Stimulated activated CD4-positive, alpha-beta T cell treated with anti-CD3 and anti-CD28 coated beads, Interleukin-2, amount 100 ng/mL, for 48 hours (primary cell): ENCODE results near the gene YBEY.
"Not testable (repeated sequence)": the region's sequence is repeated elsewhere in the genome, so short reads cannot be mapped to it uniquely, and the experiment has no call there.

Source experiments
- DNase-seq, 2 donors: peaks; one replicate each; pipeline ENCODE4 v3.0.0-alpha.2; 2020

Gene YBEY

DNA sequence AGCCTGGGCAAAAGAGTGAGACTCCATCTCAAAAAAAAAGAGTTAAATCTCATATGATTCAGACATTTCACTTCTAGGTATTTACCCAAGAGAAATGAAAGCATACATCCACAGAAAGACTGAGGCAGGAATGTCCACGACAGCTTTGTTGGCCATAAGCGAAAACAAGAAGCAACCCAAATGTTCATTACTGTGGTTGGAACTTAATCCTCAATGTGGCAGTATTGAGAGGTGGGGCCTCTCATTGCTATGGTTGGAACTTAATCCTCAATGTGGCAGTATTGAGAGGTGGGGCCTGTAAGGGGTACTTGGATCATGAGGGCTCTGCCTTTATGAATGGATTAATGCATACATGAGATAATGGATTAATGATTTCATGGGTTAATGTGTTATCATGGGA lies 22.3 kb downstream of the YBEY start:
- no peak for DNase-seq

DNA sequence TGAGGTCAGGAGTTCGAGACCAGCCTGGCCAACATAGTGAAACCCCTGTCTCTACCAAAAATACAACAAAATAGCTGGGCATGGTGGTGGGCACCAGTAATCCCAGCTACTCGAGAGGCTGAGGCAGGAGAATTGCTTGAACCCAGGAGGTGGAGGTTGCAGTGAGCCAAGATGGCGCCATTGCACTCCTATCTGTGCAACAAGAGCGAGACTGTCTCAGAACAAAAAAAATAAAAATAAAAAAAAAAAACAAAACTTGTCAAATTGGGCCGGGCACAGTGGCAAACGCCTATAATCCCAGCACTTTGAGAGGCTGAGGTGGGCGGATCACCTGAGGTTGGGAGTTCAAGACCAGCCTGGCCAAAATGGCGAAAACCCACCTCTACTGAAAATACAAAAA lies 24.1 kb downstream of the YBEY start:
- DNase-seq, result not testable (repeated sequence)

DNA sequence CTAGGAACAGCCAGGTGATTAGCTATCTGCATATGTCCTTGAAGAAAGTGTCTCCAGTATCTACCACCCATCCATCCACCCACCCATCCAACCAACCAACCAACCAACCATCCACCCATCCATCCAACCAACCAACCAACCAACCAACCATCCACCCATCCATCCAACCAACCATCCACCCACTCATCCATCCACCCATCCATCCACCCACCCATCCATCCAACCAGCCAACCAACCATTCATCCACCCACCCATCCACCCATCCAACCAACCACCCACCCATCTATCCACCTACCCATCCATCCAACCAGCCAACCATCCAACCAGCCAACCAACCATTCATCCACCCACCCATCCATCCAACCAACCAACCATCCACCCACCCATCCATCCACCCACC lies 25.4 kb downstream of the YBEY start:
- DNase-seq, result no peak

DNA sequence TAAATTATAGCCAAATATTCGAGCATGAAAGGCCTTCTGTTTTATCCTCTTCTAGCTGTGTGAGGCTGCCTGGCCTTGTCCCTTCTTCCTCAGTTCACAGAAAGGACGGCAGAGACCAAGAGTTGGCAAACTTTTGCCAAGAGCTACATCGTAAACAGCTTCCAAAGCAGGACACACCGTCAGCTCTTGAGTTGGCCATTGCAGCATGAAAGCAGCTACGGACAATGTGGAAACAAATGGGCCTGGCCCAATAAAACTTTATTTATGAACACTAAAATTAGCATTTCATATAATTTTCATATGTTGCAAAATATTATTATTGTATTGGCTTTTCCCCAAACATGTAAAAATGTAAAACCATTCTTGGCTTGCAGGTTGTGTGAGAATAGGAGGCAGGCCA lies 26.8 kb downstream of the YBEY start:
- DNase-seq, result no peak

DNA sequence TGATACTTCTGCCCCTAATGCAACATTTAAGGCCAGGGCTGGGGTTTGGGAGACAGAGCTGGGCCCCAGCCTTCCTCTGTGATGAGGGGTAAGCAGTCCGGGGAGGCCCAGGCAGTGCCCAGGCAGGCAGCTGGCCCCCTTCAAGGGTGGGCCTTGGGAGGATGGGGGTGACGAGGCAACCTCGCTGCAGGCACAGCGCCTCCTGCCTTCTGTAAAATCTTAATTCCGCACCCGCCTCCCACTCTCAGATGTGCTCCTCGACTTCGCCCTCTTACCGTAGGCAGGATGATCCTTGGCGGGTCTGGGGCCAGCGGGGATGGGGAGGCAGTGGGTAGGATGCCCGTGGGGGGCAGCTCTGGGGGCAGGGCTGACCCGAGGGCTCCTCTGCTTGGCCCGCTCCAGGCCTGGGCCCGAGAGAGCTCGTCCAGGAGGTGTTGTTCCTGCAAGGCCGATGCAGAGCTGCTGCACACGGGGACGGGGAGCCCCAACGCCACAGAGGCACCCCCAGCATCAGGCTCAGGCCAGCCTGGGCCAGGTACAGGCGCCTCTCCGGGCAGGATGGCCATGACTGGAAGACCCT lies 28.4 kb downstream of the YBEY start:
- no peak for DNase-seq

GRCh38 chr21:46316708-46317324 lies 30.7 kb downstream of the YBEY start:
- DNase-seq, result no peak

GRCh38 chr21:46317710-46318463 lies 31.7 kb downstream of the YBEY start:
- no peak for DNase-seq

DNA sequence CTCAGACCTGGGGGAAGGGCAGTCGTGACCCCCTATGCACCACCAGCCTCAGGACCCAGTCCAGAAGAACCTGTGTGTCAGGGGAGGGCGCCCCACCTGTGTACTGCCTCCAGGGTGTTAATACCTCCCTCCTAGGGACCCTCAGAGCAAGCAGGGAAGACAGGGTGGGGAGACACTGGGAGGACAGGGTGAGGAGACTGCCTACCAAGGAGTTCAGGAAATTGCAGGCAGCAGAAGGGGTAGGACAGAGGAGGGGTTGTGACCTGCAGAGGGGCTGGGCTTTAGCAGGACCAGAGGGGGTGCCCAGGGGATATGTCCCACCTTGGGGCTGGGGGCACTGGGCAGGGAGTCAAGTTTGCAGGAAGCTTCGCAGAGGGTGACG lies 32.3 kb downstream of the YBEY start:
- no peak for DNase-seq

DNA sequence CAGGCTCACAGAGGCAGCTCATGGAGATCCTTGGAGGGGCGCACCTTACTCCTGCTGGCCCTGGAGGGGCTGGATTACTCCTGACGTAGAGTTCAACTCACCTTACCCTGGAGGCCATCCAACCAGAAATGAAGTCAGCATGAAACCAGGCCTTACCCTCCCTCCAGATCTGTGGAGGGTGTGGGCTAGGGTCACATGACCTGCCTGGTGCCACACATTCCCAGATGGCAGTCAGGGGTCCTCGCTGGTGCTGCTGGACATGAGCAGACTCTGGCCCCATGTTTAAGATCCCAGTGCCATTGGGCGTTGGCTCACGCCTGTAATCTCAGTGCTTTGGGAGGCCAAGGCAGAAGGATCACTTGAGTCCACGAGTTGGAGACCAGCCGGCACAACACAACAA lies 33.0 kb downstream of the YBEY start:
- DNase-seq, result no peak

DNA sequence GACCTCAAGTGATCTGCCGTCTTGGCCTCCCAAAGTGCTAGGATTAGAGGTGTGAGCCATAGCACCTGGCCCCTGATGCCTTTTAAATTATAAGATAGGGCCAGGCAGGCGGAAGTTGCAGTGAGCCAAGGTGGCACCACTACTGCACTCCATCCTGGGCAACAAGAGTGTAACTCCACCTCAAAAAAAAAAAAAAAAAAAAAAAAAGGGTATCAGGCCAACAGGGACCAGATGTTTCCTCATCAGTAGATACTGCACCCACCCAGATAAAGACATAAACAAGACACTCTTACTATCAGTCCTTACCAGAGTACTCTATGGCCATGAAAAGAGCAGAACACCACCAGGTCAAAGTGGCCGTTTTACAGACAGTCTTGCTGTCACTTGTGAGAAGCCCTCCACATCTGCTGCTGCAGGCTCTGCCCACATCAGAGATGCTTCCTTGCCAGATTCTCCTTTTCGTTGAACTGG lies 34.2 kb downstream of the YBEY start:
- no peak for DNase-seq

DNA sequence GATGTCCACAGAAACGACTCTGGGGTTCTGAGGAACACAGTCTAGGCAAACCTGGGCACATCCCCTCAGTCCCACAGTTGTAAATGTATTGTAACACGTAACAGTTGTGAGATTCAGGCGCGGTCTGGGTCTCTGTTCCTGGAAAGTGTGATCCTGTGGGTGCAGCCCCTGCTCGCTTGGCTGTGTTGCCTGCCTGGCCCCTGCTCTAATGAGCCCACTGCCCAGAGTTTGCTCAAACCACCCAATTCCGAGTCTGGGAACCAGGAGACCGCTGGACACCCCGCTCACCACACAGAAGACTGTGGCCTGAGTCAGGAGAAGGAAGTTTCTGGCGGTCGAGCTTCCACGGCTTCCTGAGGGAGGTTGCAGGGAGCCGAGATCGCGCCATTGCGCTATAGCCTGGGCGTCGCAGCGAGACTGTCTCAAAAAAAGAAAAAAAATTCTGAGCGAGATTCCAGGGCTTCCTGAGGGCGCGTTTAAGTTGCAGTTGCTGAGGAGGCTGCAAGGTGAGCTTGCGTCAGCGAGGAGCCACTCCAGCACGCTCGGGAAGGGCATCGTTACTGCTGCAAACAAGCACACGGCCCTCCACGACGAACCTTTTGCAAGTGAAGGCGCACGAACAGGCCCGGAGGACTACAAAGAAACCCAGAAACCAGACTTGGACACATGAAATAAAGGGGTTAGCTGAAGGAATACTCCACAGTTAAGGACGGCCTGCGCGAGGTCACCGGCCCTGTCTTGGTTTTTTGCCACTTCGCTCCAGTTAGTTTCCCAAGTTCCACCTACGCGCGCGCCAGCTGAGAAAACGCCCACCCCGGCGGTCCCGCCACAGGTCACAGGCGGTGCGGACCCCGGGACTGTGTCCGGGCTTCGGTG lies 36.4 kb downstream of the YBEY start:
- DNase-seq, result peak in 1 of 2 donors; percentile 10

GRCh38 chr21:46323227-46323709 lies 37.1 kb downstream of the YBEY start:
- DNase-seq, result peak in 1 of 2 donors; percentile 13

- DNase-seq, result peak; percentile 95 to 96
Observed at GRCh38 chr21:46323710-46324389, 37.7 kb downstream of the YBEY start, which contains the start of the genes C21orf58 and PCNT. TSS of gene C21orf58 (minus strand) at chr21:46323870. CDS start at chr21:46322738, 1,132 bp downstream. TSS of gene PCNT (plus strand) at chr21:46324156. CDS start at chr21:46324229, 73 bp downstream.

DNA sequence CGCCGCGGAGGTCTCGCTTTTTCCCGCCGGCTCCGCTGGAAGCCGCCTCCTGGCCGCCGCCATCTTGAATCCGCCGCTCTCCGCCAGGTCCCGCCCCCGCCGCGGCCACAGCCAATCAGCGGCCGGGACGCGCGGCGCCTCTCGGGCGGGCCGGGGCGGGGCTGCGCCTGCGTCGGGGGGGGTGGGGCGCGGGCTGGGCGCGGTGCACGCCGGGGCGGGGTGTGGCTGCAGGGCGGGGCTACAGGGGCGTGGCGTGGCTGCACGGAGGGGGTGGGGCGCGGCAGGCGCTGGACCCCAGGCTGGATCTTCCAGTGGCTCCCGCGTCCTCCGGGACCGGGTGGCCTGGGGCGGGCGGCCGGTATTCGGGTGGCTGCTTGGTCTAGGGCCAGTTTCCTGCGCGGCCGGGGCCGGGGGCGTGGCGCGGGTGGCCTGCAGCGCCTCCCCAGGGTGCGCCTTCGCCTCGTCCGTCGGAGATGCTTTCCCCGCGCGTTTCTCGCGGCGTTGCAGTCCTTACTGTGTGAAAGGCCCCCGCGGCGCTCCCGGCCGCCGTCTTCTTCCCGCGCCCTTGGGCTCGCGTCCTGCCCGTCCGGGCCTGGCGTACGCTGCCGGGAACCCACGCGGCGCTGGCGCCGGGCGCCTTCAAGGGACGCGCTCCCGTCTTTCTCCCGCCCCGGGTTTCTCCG lies 38.4 kb downstream of the YBEY start:
- DNase-seq, result peak; percentile 84 to 90

GRCh38 chr21:46325073-46325912 lies 39.2 kb downstream of the YBEY start:
- DNase-seq, result peak; percentile 21 to 27

DNA sequence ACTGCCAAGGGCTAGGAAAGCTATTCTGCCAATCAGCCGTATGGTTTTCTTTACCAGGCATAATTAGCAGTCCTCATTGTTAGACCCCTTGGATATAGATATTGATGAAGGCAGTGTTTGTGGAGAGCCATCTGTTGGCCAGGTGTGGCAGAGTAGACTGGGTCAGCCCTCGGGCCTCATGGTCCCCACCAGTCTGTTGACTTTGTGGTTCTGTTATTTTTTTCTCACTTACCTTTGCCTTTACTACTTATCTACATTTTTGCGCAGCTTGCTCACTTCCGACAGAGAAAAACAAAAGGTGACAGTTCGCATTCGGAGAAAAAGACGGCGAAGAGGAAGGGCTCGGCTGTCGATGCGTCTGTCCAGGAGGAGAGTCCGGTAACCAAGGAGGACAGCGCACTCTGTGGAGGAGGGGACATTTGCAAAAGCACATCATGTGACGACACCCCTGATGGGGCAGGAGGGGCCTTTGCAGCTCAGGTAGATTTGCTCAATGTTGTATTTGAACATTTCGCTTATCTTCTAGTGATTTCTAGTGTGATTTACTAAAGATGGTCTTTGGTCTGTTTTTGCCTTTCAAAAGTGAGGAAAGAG lies 40.1 kb downstream of the YBEY start:
- no peak for DNase-seq

- DNase-seq, result no peak
Observed at GRCh38 chr21:46327711-46328110, 41.6 kb downstream of the YBEY start.

- no peak for DNase-seq
Observed at GRCh38 chr21:46328151-46328550, 42.0 kb downstream of the YBEY start.

- DNase-seq, result no peak
Observed at GRCh38 chr21:46329796-46330195, 43.7 kb downstream of the YBEY start.
